Gastrocnemius medialis (tissue), 4 donors: ENCODE data around the gene KDM3B.

Experiments
- POLR2A ChIP-seq, 2 donors: fragments of 450-650 bp; IDR thresholded peaks; one replicate each; pipeline ENCODE4 v1.6.1; 2017; ENCODE audit warnings: antibody characterized with exemption in 2 of 2, mild to moderate bottlenecking in 2 of 2, moderate library complexity in 2 of 2
- TF ChIP-seq, protein P1 (sequence below), 5 experiments: fragments of 450-650 bp in 3 of 5; fragments of 200-600 bp in 2 of 5; sonication (generic) in 2 of 5; IDR thresholded peaks in 4 of 5; conservative IDR thresholded peaks in 1 of 5; 1 replicate in 4 of 5; 2 replicates in 1 of 5; pipeline ENCODE4 v1.5.1; 2016 to 2019; ENCODE audit warnings: antibody characterized with exemption in 5 of 5, mild to moderate bottlenecking in 3 of 5, moderate library complexity in 3 of 5

GRCh38 chr5:138435943-138436342 lies 83.5 kb downstream of the KDM3B start:
- TF ChIP-seq, protein P1, sequence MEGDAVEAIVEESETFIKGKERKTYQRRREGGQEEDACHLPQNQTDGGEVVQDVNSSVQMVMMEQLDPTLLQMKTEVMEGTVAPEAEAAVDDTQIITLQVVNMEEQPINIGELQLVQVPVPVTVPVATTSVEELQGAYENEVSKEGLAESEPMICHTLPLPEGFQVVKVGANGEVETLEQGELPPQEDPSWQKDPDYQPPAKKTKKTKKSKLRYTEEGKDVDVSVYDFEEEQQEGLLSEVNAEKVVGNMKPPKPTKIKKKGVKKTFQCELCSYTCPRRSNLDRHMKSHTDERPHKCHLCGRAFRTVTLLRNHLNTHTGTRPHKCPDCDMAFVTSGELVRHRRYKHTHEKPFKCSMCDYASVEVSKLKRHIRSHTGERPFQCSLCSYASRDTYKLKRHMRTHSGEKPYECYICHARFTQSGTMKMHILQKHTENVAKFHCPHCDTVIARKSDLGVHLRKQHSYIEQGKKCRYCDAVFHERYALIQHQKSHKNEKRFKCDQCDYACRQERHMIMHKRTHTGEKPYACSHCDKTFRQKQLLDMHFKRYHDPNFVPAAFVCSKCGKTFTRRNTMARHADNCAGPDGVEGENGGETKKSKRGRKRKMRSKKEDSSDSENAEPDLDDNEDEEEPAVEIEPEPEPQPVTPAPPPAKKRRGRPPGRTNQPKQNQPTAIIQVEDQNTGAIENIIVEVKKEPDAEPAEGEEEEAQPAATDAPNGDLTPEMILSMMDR (IDR thresholded peaks at IDR 0.05 in 4 of 5, conservative IDR thresholded peaks at IDR 0.05 in 1 of 5) = no peak
- no peak for TF ChIP-seq POLR2A (IDR thresholded peaks at IDR 0.05)
